Keratinocyte (primary cell): Measurements from ENCODE around the gene MAN1A2. TPM values are rescaled to one million over a fixed set of nuclear protein-coding genes. Genes with fewer than 3 reads are reported as not detected.

Source experiments
- DNase-seq: peaks from one replicate; pipeline ENCODE4 v3.0.0-alpha.2; 2011; ENCODE audit warnings: low read depth, missing footprints, low spot score
- FAIRE-seq: peaks from 2 replicates; lab custom pipeline; 2011; peaks lifted over from hg19 to GRCh38; lab: Jason Lieb, UNC
- H2AFZ ChIP-seq: 2 replicates; pipeline ENCODE4 v1.6.0; 2012; ENCODE audit warnings: low read length, control low read depth, inconsistent platforms; ENCODE audit not compliant: control insufficient read depth
- H3K27ac ChIP-seq: 2 replicates; pipeline ENCODE4 v1.5.1; 2011; ENCODE audit warnings: low read length; ENCODE audit not compliant: control insufficient read depth, insufficient read depth
- H3K27me3 ChIP-seq: 3 replicates; pipeline ENCODE4 v1.6.0; 2011; ENCODE audit warnings: low read length; ENCODE audit not compliant: control insufficient read depth, insufficient read depth; ENCODE audit errors: extremely low read depth
- H3K36me3 ChIP-seq, 2 experiments: 2 replicates in 1 of 2; 3 replicates in 1 of 2; pipeline ENCODE4 v1.5.1; 2011; ENCODE audit warnings: low read length in 2 of 2, mild to moderate bottlenecking in 1 of 2; ENCODE audit not compliant: control insufficient read depth in 2 of 2, insufficient read depth in 2 of 2; ENCODE audit errors: extremely low read depth in 1 of 2
- H3K4me1 ChIP-seq: 3 replicates; pipeline ENCODE4 v1.5.1; 2011; ENCODE audit warnings: low read length; ENCODE audit not compliant: control insufficient read depth, insufficient read depth; ENCODE audit errors: extremely low read depth
- H3K4me2 ChIP-seq: 3 replicates; pipeline ENCODE4 v1.6.0; 2011; ENCODE audit warnings: low read depth, low read length; ENCODE audit not compliant: control insufficient read depth, insufficient read depth; ENCODE audit errors: extremely low read depth
- H3K4me3 ChIP-seq, 3 experiments: fragments of 200-600 bp in 1 of 3; sonication (generic) in 1 of 3; 2 replicates in 2 of 3; 3 replicates in 1 of 3; pipeline ENCODE4 v1.5.1; 2011 to 2016; ENCODE audit warnings: low read length in 3 of 3, mild to moderate bottlenecking in 3 of 3, control low read depth in 2 of 3, inconsistent platforms in 1 of 3, low read depth in 1 of 3, mixed read lengths in 1 of 3, mixed run types in 1 of 3, moderate library complexity in 1 of 3; ENCODE audit not compliant: control insufficient read depth in 2 of 3, insufficient read depth in 2 of 3; ENCODE audit errors: extremely low read depth in 1 of 3
- H3K79me2 ChIP-seq: 2 replicates; pipeline ENCODE4 v1.6.0; 2012; ENCODE audit warnings: low read length; ENCODE audit not compliant: control insufficient read depth, insufficient read depth
- H3K9ac ChIP-seq: 3 replicates; pipeline ENCODE4 v1.6.0; 2011; ENCODE audit warnings: low read length; ENCODE audit not compliant: control insufficient read depth, insufficient read depth; ENCODE audit errors: extremely low read depth
- H3K9me1 ChIP-seq: 3 replicates; pipeline ENCODE4 v1.6.0; 2011; ENCODE audit warnings: low read length; ENCODE audit not compliant: control insufficient read depth, insufficient read depth; ENCODE audit errors: extremely low read depth
- H3K9me3 ChIP-seq: 2 replicates; pipeline ENCODE4 v1.5.1; 2012; ENCODE audit warnings: low read depth, low read length; ENCODE audit not compliant: control insufficient read depth
- H4K20me1 ChIP-seq: 3 replicates; pipeline ENCODE4 v1.6.0; 2011; ENCODE audit warnings: low read length; ENCODE audit not compliant: control insufficient read depth, insufficient read depth; ENCODE audit errors: extremely low read depth
- EZH2 ChIP-seq: IDR thresholded peaks from one replicate; pipeline ENCODE4 v1.6.1; 2012; ENCODE audit warnings: inconsistent platforms, mild to moderate bottlenecking, low read length, moderate library complexity
- dilution Hi-C: fragments of 300-500 bp; cut with MboI; formaldehyde crosslinking; loops from one replicate; pipeline ENCODE4 v1.7.0; 2020; ENCODE audit warnings: low sequenced_read_pairs; ENCODE audit not compliant: extremely low pct_ligation_motif_present
- polyA plus RNA-seq, 5 experiments: library from polyadenylated mRNA; depleted of rRNA in 3 of 5; stranded (reverse) in 3 of 5; stranded (forward) in 1 of 5; unstranded in 1 of 5; fragments of >200 nt; gene quantifications; 1 replicate in 1 of 5; 2 replicates in 3 of 5; 3 replicates in 1 of 5; pipeline versions ENCODE4 v1.2.1 to v1.2.3, GENCODE V29; 2011 to 2012; ENCODE audit warnings: missing spikeins in 2 of 5, low read depth in 1 of 5, low replicate concordance in 1 of 5
- TF ChIP-seq, protein P1 (sequence below), 3 experiments: IDR thresholded peaks in 1 of 3; conservative IDR thresholded peaks in 1 of 3; optimal IDR thresholded peaks in 1 of 3; 2 replicates in 2 of 3; 3 replicates in 1 of 3; pipeline versions ENCODE3 to v1.5.1; 2011; ENCODE audit warnings: low read length in 3 of 3, mild to moderate bottlenecking in 3 of 3, moderate library complexity in 2 of 3, control low read depth in 1 of 3, inconsistent platforms in 1 of 3; ENCODE audit not compliant: insufficient read depth in 2 of 3; ENCODE audit errors: extremely low read depth in 1 of 3

The MAN1A2 gene
- polyA plus RNA-seq, 1 donor (not counting 4 experiments of a cell fraction or from before 2014, with no cell fraction given) = 19.0 TPM

DNA sequence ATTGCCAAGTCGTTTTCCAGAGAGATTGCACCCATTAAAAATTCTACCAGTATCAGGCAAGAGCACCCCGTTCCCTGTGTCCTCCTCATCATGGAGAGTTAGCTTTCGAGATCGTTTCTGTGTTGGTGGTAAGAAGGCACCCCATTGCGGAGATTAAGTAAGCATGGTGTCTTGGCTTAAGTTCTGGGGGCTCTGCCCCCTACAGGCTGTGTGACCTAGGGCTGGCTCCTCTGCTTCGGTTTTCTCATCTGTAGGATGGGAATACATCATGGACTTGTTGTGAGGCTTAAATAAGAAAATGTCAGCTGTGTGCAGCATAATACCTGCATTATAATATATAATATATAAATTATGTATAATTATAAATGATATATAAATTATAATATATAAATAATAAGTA lies 201.8 kb downstream of the MAN1A2 start:
- dilution Hi-C loops = no loop called here
- no peak for TF ChIP-seq EZH2
- TF ChIP-seq, protein P1, sequence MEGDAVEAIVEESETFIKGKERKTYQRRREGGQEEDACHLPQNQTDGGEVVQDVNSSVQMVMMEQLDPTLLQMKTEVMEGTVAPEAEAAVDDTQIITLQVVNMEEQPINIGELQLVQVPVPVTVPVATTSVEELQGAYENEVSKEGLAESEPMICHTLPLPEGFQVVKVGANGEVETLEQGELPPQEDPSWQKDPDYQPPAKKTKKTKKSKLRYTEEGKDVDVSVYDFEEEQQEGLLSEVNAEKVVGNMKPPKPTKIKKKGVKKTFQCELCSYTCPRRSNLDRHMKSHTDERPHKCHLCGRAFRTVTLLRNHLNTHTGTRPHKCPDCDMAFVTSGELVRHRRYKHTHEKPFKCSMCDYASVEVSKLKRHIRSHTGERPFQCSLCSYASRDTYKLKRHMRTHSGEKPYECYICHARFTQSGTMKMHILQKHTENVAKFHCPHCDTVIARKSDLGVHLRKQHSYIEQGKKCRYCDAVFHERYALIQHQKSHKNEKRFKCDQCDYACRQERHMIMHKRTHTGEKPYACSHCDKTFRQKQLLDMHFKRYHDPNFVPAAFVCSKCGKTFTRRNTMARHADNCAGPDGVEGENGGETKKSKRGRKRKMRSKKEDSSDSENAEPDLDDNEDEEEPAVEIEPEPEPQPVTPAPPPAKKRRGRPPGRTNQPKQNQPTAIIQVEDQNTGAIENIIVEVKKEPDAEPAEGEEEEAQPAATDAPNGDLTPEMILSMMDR (optimal IDR thresholded peaks at IDR 0.05 in 1 of 3, IDR thresholded peaks at IDR 0.05 in 1 of 3, conservative IDR thresholded peaks at IDR 0.05 in 1 of 3; ENCODE audit: extremely low read depth in 1 of 3, insufficient read depth in 2 of 3, low read length in 3 of 3) = no peak
- Histone ChIP-seq H3K4me2 (no peak overlapping the region), H3K9ac (no peak overlapping the region), H3K27me3 (no peaks in the 10 kb centered on the region), H3K9me1 (no peaks in the 10 kb centered on the region), H3K4me1 (no peaks in the 10 kb centered on the region), H4K20me1 (no peaks in the 10 kb centered on the region), H2AFZ (no peak overlapping the region), H3K79me2 (no peaks in the 10 kb centered on the region), H3K9me3 (no peaks in the 10 kb centered on the region), H3K27ac (no peak overlapping the region), H3K36me3 (no peaks in the 10 kb centered on the region), H3K4me3 (no peak overlapping the region)
- no peak for FAIRE-seq
- DNase-seq = no peak

DNA sequence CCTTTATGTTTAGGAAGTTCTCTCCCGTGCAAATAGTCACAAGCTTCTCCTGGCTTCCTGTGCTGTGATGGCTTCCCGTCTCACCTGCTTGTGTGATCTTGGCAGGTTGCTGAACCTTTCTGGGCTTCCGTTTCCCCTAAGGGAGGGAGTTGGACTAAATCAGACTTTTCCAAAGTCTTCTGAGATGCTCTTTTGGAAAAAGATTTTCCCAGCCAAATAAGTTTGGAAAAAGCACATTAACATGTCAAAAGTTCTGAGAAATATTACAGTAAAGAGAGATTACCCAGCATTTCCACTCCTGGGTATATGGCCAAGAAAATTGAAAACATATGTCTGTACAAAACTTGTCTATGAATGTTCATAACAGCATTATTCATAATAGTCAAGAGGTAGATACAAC lies 202.6 kb downstream of the MAN1A2 start:
- FAIRE-seq (no peak), DNase-seq (no peak)
- Histone ChIP-seq H3K9ac (no peak overlapping the region), H3K36me3 (no peaks in the 10 kb centered on the region), H3K4me3 (no peak overlapping the region), H4K20me1 (no peaks in the 10 kb centered on the region), H3K4me2 (no peak overlapping the region), H3K27ac (no peak overlapping the region), H2AFZ (no peak overlapping the region), H3K4me1 (no peaks in the 10 kb centered on the region), H3K9me3 (no peaks in the 10 kb centered on the region), H3K79me2 (no peaks in the 10 kb centered on the region), H3K27me3 (no peaks in the 10 kb centered on the region), H3K9me1 (no peaks in the 10 kb centered on the region)
- TF ChIP-seq, protein P1 (optimal IDR thresholded peaks at IDR 0.05 in 1 of 3, IDR thresholded peaks at IDR 0.05 in 1 of 3, conservative IDR thresholded peaks at IDR 0.05 in 1 of 3; ENCODE audit: extremely low read depth in 1 of 3, insufficient read depth in 2 of 3, low read length in 3 of 3) = no peak
- TF ChIP-seq EZH2 = no peak
- dilution Hi-C loops = no loop called here
